GM21825 (cell line): ENCODE measurements around the gene PPP1R37.

Experiments
- ATAC-seq: cut with Tn5 transposase; IDR thresholded peaks from one replicate; pipeline ENCODE4 v1.9.1; 2021; ENCODE audit warnings: mild to moderate bottlenecking, moderate library complexity; ENCODE audit not compliant: unreplicated experiment

PPP1R37 gene

GRCh38 chr19:45186509-45187334 lies 93.7 kb downstream of the PPP1R37 start:
- ATAC-seq: no peak

- no peak for ATAC-seq
Measured at GRCh38 chr19:45187421-45188100, 94.6 kb downstream of the PPP1R37 start.

DNA sequence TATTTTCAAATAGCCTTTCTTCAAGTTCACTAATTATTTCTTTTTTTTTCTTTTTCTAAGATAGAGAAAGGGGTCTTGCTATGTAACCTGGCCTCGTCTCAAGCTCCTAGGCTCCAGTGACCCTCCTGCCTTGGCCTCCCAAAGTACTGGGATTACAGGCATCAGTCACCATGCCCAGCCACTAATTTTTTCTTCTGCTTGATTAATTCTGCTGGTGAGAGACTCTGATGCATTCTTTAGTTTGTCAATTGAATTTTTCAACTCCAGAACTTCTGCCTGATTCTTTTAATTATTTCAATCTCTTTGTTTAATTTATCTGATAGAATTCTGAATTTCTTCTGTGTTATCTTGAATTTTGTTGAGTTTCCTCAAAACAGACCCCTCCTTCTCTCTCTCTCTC lies 97.0 kb downstream of the PPP1R37 start:
- no peak for ATAC-seq

- ATAC-seq: no peak
Measured at GRCh38 chr19:45191375-45191774, 98.4 kb downstream of the PPP1R37 start.

- ATAC-seq: no peak
Measured at GRCh38 chr19:45195764-45196163, 102.8 kb downstream of the PPP1R37 start.
